C4-2B (cell line): Measurements from ENCODE around the gene BLVRB.

Experiments used
- ZFX ChIP-seq: fragments of 450-650 bp; IDR thresholded peaks from 2 replicates; pipeline ENCODE4 v1.6.1; 2017
- TF ChIP-seq, protein P1 (sequence below): fragments of 450-650 bp; conservative IDR thresholded peaks from 2 replicates; pipeline ENCODE4 v1.5.1; 2017; ENCODE audit warnings: mild to moderate bottlenecking

DNA sequence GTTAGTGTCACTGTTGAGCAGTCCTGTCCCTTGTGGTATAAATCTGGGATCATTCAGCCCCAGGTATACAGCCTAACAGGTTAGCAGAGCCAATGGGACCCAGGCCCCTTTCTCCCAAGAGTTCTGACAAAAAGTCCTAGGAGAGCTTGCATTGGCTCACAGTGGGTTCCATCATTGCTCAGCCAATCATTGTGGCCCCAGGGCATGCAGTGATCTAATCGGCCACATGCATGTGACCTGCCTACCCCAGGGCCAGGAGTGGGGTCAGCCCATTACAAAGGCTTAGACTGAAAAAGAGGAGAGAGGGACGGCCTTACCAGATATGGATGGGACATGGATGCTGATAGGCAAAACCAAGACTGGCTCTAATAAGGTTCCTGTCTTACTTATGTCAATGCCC, 42.3 kb upstream of the BLVRB start:
- TF ChIP-seq, protein P1, sequence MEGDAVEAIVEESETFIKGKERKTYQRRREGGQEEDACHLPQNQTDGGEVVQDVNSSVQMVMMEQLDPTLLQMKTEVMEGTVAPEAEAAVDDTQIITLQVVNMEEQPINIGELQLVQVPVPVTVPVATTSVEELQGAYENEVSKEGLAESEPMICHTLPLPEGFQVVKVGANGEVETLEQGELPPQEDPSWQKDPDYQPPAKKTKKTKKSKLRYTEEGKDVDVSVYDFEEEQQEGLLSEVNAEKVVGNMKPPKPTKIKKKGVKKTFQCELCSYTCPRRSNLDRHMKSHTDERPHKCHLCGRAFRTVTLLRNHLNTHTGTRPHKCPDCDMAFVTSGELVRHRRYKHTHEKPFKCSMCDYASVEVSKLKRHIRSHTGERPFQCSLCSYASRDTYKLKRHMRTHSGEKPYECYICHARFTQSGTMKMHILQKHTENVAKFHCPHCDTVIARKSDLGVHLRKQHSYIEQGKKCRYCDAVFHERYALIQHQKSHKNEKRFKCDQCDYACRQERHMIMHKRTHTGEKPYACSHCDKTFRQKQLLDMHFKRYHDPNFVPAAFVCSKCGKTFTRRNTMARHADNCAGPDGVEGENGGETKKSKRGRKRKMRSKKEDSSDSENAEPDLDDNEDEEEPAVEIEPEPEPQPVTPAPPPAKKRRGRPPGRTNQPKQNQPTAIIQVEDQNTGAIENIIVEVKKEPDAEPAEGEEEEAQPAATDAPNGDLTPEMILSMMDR: no peak
- no peak for TF ChIP-seq ZFX
